KOPT-K1 (cell line): ENCODE measurements around the gene PACRG.

Source experiments
- H3K27ac ChIP-seq: fragments of 200-600 bp; sonication (generic); 2 replicates; pipeline ENCODE4 v1.5.1; 2016; ENCODE audit warnings: antibody characterized with exemption, mild to moderate bottlenecking, low read depth, low read length; ENCODE audit not compliant: poor library complexity, severe bottlenecking
- H3K36me3 ChIP-seq: fragments of 200-600 bp; sonication (generic); 2 replicates; pipeline ENCODE4 v1.5.1; 2017; ENCODE audit warnings: antibody characterized with exemption, mild to moderate bottlenecking, low read length, moderate library complexity; ENCODE audit not compliant: insufficient read depth
- H3K9me3 ChIP-seq: fragments of 200-600 bp; sonication (generic); 2 replicates; pipeline ENCODE4 v1.5.1; 2017; ENCODE audit warnings: antibody characterized with exemption, low read length, mild to moderate bottlenecking; ENCODE audit not compliant: insufficient read depth, poor library complexity, severe bottlenecking

The PACRG gene

DNA sequence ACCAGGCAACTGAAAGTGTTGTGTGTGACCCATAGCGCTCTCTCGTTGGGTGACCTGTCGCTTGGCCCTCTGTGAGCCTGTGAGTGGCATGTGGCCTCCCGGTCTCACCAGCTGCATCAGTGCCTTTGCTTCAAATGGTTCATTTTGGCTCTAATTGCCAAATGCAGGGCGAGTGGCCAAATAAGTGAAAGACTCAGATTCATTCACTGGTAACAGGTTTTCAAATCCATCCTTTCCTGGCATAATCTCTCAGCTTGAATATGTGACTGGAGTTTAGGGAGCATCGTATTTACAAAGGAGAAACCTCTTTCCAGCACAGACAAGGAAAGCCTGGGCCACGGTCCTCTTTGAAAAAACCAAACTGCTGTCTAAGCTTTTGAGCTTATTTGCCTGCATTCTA lies 365.1 kb downstream of the PACRG start:
- H3K27ac ChIP-seq, result no peak overlapping the region
- no peaks in the 10 kb centered on the region for H3K36me3 ChIP-seq
- H3K9me3 ChIP-seq, result no peaks in the 10 kb centered on the region

DNA sequence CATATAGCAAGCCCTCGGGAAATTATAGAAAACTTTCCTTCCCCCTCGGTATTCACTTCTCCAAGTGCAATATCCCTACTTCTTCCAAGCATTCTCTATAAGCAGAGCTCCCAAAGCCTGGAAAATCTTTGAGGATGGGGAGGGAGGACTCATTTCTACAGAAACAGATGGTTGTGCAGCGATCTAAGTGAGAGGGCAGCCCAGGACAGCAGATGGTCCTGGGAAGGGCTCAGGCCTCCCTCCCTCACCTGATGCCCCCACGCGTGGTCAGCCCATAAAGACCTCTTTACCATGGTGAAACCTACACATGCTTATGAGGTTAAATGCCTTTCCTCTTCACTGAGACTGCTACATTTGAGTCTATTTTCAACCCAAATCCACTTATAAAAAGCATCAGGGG lies 367.1 kb downstream of the PACRG start:
- Histone ChIP-seq H3K9me3 (no peaks in the 10 kb centered on the region), H3K27ac (no peak overlapping the region), H3K36me3 (no peaks in the 10 kb centered on the region)

DNA sequence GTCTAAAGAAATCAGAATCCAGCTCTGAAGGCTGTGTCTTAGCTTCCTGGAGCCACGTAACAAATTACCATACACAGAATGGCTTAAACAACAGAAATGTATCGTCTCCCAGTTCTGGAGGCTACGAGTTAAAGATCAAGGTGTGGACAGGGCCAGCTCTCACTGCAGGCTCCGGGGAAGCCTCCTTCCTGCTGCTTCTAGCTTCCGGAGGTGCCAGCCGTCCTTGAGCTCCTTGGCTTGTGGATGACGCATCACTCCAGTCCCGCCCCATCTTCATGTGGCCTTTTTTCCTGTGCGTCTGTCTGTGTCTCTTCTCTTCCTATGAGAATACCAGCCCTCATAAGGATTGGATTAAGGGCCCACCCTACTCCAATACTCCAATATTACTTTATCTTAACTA lies 367.6 kb downstream of the PACRG start:
- H3K27ac ChIP-seq, result no peak overlapping the region
- no peaks in the 10 kb centered on the region for H3K36me3 ChIP-seq
- H3K9me3 ChIP-seq, result no peaks in the 10 kb centered on the region

DNA sequence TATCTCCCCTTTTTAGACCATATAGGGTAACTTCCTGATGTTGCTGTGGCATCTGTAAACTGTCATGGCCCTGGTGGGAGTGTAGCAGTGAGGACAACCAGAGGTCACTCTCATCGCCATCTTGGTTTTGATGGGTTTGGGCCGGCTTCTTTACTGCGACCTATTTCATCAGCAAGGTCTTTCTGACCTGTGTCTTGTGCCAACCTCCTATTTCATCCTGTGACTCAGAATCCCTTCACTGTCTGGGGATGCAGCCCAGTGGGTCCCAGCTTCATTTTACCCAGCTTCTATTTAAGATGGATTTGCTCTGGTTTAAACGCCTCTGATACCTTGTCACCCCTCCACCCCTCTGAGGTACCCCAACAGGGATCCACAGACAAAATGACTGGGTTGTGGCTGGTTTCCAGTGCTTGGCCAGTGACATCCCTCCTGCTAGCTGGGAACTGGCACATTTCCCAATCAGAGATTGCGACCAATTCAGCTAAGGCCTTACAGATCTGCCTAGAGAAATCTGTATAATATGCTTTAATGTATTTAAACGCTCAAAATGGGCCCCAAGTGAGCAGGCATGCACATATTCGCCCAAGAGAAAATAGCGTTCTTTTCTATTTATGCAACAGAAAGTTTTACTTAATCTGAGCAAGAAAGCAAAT lies 371.2 kb downstream of the PACRG start:
- Histone ChIP-seq H3K36me3 (no peaks in the 10 kb centered on the region), H3K27ac (no peak overlapping the region)

DNA sequence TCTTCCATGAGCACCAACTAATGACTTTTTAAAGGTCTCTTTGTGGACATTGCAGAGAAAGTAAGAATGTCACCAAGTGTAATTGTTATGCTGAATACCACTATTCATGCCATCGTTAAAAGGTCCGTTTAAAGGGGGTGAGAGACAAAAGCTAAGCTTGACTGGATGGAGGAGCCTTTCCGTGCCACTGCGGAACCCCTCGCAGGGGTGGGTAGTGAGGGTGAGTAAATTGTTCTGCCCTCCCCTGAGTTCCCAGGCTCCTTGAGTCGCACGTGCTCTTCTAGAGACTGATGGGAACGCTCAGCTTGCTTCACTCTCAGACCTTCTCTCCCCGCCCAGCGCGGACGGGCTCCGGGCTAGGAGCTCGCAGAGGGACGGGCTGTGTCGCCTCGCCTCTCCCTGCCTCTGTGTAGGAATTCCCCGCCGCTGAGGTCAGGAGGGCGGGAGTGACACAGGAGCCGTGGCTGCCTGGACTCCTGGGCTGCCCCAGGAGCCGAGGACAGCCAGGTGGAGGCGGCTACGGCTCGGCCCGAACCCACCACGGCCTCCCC lies 371.9 kb downstream of the PACRG start:
- Histone ChIP-seq H3K36me3 (no peaks in the 10 kb centered on the region), H3K9me3 (no peaks in the 10 kb centered on the region), H3K27ac (no peak overlapping the region)

More for the DNA sequence above, 371.2 kb downstream of the PACRG start:
- H3K9me3 ChIP-seq, result no peaks in the 10 kb centered on the region

DNA sequence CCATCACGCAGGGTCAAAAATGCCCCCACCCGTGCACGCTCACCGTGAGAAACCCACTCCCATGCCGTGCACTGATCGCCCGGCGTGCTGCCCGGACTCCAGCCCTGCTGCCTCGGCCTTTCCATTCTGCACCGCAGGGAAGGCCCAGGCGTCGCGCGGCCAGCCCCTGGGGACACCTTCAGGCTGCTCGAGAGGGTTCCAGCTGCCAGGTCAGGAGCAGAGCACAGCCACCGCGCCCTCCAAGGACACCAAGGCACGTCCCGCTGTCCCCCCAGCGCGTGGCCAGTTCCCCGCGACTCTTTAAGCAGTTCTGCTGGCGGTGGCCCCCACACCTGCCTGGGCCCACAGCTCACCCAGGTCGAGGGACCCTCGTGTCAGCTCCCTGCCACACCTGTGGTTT lies 372.5 kb downstream of the PACRG start:
- no peak overlapping the region for H3K27ac ChIP-seq

DNA sequence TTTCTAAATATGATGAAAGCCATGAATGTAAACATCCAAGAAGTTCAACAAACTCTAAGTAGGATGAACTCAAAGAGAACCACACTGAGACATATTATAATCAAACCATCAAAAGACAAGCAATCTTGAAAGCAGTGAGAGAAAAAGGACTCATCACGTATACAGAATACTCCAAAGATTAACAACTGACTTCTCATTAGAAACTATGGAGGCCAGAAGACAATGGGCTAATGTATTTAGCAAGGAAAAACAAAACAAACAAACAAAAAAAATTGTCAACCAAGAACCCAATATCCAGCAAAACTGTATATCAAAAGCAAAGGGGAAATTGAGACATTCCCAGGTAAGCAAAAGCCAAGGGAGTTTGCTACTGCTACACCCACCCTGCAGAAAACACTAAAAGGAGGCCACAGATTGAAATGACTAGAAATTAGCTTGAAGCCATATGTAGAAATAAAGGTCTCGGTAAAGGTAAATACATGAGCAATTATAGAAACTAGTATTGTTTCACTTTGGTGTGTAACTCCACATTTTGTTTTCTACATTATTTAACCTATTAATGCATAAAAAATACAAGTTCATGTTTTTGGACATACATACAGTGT lies 385.7 kb downstream of the PACRG start:
- Histone ChIP-seq H3K9me3 (peaks cover 15% of the 10 kb centered on the region), H3K36me3 (no peaks in the 10 kb centered on the region), H3K27ac (no peak overlapping the region)

More for the DNA sequence above, 372.5 kb downstream of the PACRG start:
- H3K36me3 ChIP-seq, result no peaks in the 10 kb centered on the region
- no peaks in the 10 kb centered on the region for H3K9me3 ChIP-seq

DNA sequence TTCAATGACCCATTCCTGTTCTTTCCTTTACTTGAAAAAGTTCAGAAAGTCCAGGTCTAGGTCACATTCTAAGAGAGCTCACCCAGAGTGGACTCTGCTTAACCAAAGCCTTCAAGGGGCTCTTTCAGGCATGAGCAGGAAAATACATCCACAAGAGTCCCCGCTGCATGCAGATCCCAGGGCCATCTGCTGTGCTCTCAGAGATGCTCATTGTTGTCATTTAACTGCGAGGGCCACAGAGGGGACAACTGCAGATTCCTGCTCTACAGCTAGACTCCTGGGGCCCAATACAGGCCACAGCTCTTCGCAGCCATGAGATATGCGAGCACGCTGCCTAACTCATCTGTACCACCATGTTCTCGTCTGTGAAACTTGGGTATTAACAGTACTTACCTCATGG lies 391.2 kb downstream of the PACRG start:
- no peak overlapping the region for H3K27ac ChIP-seq
- H3K36me3 ChIP-seq, result no peaks in the 10 kb centered on the region
- no peaks in the 10 kb centered on the region for H3K9me3 ChIP-seq

DNA sequence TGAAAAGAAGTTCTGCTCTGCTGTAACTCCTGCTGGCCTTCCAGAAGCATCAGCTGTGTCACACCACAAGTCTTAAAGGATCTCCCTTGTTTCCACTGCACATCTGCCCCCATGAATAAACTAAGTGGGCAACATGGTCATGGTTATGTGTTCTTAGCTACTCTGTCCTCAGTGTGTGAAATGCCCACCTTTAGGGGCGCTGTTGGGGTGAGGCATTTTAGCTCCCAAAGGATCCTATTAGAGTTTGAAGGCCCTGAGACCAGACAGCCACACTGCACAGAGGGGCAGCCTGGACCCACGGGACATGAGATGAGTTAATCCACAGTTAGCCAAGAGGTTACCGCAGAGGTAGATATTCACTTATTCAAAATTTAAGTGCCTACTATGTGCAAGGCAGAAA lies 392.4 kb downstream of the PACRG start:
- Histone ChIP-seq H3K36me3 (no peaks in the 10 kb centered on the region), H3K9me3 (no peaks in the 10 kb centered on the region), H3K27ac (no peak overlapping the region)

DNA sequence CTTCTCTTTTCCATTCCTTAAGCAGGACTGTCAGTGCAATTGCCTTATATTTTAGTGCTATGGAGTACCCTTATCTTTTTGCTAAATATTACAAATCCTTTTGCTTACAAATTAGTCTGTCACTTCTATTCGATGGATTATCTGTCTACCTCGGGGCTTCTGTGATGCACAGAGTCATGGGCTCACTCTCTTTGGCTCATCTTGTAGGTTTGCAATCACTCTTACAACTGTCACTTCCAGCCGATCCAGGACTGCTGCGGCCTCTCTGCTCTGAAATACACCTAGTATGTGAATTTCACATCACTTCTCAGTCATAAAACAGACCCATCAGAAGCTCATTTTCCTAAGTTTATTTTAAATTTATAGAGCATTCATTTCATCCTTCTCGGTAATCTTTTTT lies 393.5 kb downstream of the PACRG start:
- H3K27ac ChIP-seq, result no peak overlapping the region

DNA sequence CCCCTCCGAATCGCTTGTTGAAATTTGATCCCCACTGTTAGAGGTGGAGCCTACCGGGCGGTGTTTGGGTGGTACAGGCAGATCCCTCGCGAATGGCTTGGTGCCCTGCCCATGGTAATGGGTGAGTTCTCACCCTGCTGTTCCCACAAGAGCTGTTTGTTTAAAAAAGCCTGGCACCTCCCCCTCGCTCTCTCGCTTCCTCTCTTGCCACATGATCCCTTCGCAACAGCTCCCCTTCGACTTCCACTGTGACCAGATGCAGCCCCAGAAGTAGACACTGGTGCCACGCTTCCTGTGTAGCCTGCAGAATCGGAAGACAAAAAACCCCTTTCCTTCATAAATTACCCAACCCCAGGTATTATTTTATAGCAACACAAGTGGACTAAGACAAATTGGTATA lies 394.6 kb downstream of the PACRG start:
- H3K9me3 ChIP-seq, result no peaks in the 10 kb centered on the region
- no peaks in the 10 kb centered on the region for H3K36me3 ChIP-seq
- no peak overlapping the region for H3K27ac ChIP-seq

More for the DNA sequence above, 393.5 kb downstream of the PACRG start:
- H3K36me3 ChIP-seq, result no peaks in the 10 kb centered on the region
- H3K9me3 ChIP-seq, result no peaks in the 10 kb centered on the region

DNA sequence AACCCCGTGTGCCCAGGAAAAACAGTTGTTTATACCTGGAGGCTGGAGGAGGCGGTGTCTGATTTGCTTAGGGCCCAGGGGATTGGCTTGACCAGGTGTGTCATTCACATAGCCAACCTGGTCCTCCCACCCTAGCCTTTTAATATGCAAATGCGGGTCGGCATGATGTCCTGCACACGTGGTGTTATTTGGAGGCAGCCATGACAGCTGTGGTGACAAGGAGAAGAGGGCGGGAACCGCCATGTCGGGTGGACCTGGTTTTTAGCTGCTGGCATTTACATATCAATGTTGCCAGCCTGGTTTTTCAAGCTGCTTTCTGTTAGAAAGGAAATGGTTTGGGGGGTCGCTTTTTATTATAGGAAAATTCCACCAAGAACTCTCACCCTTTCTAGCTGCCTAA lies 395.3 kb downstream of the PACRG start:
- H3K36me3 ChIP-seq, result no peaks in the 10 kb centered on the region
- no peaks in the 10 kb centered on the region for H3K9me3 ChIP-seq
- H3K27ac ChIP-seq, result no peak overlapping the region

DNA sequence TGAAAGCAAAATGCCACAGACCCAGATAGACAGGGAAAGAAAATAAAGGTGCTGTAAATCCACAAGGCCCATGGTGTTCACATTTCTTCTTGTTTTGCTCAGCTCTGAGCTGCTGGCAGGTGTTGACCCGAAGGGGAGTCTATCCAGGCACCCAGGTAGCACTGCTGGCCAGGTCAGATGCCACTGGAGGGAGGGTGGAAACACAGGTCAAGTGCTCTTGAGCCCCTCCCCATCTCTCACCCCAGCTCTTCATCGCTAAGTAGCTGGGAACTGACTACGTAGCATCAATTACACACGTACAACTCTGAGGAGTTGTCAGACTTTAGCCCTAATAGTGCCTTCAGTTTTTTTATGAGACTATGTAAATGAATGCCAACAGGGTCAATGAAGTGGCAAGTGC lies 399.0 kb downstream of the PACRG start:
- Histone ChIP-seq H3K27ac (no peak overlapping the region), H3K9me3 (no peaks in the 10 kb centered on the region), H3K36me3 (no peaks in the 10 kb centered on the region)

DNA sequence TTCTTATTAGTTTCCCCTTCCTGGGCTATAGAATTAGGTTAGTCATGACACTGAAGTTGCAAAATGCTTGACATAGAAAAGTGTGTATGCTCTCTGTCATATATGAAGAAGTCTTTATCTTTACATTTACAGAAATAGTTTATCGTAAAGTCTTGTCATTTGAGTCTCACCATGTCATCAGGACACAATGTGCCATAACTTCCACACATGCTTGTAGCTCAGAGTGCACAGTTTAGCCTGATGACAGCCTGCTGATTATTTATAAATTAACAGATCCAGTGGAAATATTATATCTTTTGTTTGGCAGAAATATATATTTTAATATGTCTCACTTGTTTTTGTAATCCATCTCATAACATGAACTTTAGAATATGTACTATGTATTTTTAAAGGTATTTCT lies 399.8 kb downstream of the PACRG start:
- Histone ChIP-seq H3K36me3 (no peaks in the 10 kb centered on the region), H3K9me3 (no peaks in the 10 kb centered on the region), H3K27ac (no peak overlapping the region)

DNA sequence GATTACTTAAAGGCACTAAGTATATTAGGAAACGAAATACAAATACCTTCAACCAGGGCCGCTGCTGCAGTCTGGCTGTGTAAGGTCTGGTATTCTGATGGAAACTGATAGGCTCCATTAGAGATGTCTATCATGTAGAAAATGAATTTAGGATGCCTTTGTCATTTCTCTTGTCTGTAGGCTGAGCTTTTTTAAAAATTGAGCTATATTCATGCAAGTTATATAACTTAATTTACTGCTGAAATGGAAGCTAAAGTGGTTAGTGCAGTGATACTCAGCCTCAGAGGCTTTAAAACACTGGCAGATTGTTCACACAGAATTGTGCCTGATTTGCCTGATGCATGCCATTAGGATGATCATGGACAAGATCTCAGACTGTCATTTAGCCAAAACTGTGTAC lies 400.6 kb downstream of the PACRG start:
- Histone ChIP-seq H3K9me3 (no peaks in the 10 kb centered on the region), H3K36me3 (no peaks in the 10 kb centered on the region), H3K27ac (no peak overlapping the region)
